Panc1 (cell line): ENCODE measurements around the gene KIF15. TPM values are rescaled to one million over a fixed set of nuclear protein-coding genes. Genes with fewer than 3 reads are reported as not detected.

Experiments used
- ATAC-seq: fragments of 200-7000 bp; cut with Tn5 transposase; 2 replicates; pipeline ENCODE4 v1.9.1; 2020; ENCODE audit warnings: mild to moderate bottlenecking, moderate library complexity
- BruUV-seq: library from RNA; stranded (reverse); fragments of 400-500 nt; replicated peaks from 2 replicates; lab custom pipeline; 2021; lab: Mats Ljungman, UMichigan
- CTCF ChIA-PET: fragments of 300-600 bp; sonication (Branson Sonifier 250); formaldehyde crosslinking; loops from one replicate; lab custom pipeline; 2022; ENCODE audit warnings: antibody characterized with exemption; lab: Charles Lee
- POLR2A ChIA-PET: fragments of 300-600 bp; sonication (Branson Sonifier 250); formaldehyde crosslinking; loops from one replicate; lab custom pipeline; 2022; ENCODE audit warnings: antibody characterized with exemption; lab: Charles Lee
- DNase-seq: peaks from one replicate; pipeline ENCODE4 v3.0.0-alpha.2; 2010; ENCODE audit warnings: low read depth, low spot score
- H3K27ac ChIP-seq: 2 replicates; pipeline ENCODE4 v1.5.1; 2011; ENCODE audit warnings: mild to moderate bottlenecking, low read length, inconsistent platforms
- H3K27me3 ChIP-seq: fragments of 200-500 bp; sonication (Bioruptor generic); 2 replicates; pipeline ENCODE4 v1.6.0; 2014; ENCODE audit warnings: low read length, inconsistent platforms; ENCODE audit not compliant: control insufficient read depth, insufficient read depth
- H3K36me3 ChIP-seq: fragments of 200-500 bp; sonication (Bioruptor generic); 2 replicates; pipeline ENCODE4 v1.5.1; 2014; ENCODE audit warnings: inconsistent platforms, mild to moderate bottlenecking, low read length, moderate library complexity; ENCODE audit not compliant: control insufficient read depth, insufficient read depth
- H3K4me1 ChIP-seq: 2 replicates; pipeline ENCODE4 v1.5.1; 2011; ENCODE audit warnings: inconsistent platforms, mild to moderate bottlenecking, low read length, moderate library complexity; ENCODE audit not compliant: control insufficient read depth, insufficient read depth
- H3K4me3 ChIP-seq, 2 experiments: 2 replicates each; pipeline ENCODE4 v1.5.1; 2011 to 2012; ENCODE audit warnings: low read depth in 2 of 2, low read length in 2 of 2, mild to moderate bottlenecking in 2 of 2, inconsistent platforms in 1 of 2, moderate library complexity in 1 of 2
- H3K9me3 ChIP-seq: fragments of 200-500 bp; sonication (Bioruptor generic); 2 replicates; pipeline ENCODE4 v1.5.1; 2014; ENCODE audit warnings: low read depth, mild to moderate bottlenecking, inconsistent platforms, low read length, moderate library complexity; ENCODE audit not compliant: control insufficient read depth, insufficient read depth
- POLR2AphosphoS5 ChIP-seq: IDR thresholded peaks from 2 replicates; pipeline ENCODE4 v1.6.1; 2012; ENCODE audit warnings: mild to moderate bottlenecking, low read depth, low read length, moderate library complexity
- REST ChIP-seq, 2 experiments: IDR thresholded peaks; 2 replicates each; pipeline ENCODE4 v1.6.1; 2011 to 2012; ENCODE audit warnings: low read depth in 2 of 2, control low read depth in 1 of 2, low read length in 1 of 2, mild to moderate bottlenecking in 1 of 2, moderate library complexity in 1 of 2; ENCODE audit not compliant: insufficient read depth in 1 of 2
- SIN3A ChIP-seq: IDR thresholded peaks from 2 replicates; pipeline ENCODE4 v1.6.1; 2012; ENCODE audit warnings: low read depth, mild to moderate bottlenecking, low read length, moderate library complexity, borderline replicate concordance; ENCODE audit not compliant: insufficient read depth
- TCF7L2 ChIP-seq: IDR thresholded peaks from 2 replicates; pipeline ENCODE4 v1.6.1; 2011; ENCODE audit warnings: mild to moderate bottlenecking, low read depth, low read length, inconsistent platforms
- in situ Hi-C: cut with HindIII; loops from 2 replicates; pipeline ENCODE4 v1.10.0; 2016; ENCODE audit warnings: low sequenced_read_pairs, low pct_unique_long_range_greater_than_20kb
- intact Hi-C: fragments of 100-400 bp; cut with micrococcal nuclease; formaldehyde crosslinking; loops from one replicate; pipeline ENCODE4 v1.10.0; 2022; ENCODE audit not compliant: unreplicated experiment
- total RNA-seq: library from RNA; stranded (reverse); gene quantifications from one replicate; pipeline ENCODE4 v1.2.1, GENCODE V29; 2021; ENCODE audit not compliant: unreplicated experiment
- TF ChIP-seq, protein P1 (sequence below): fragments of 450-650 bp; IDR thresholded peaks from 2 replicates; pipeline ENCODE4 v1.5.1; 2017; ENCODE audit warnings: mild to moderate bottlenecking

Gene KIF15
- total RNA-seq, 1 experiment from 2014 or later: 12.2 TPM

DNA sequence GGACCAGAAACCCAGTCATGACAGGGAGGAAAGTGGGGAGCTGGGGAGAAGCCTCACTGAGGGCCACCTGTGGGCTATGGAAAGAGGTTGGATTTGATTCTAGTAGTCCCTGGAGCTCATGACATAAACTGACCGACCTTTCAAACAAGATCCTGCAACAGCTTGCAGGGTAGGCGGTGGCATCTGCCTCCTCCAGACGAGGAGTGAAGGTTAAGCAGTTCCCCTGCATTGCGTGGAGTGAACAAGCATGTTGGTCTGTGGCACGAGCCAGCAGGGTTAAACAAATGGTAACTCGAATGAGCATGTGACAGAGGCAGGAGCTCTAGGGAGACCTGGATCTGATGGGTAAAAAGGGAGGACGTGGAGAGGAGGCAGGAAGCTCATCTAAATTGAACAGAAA, 125.5 kb downstream of the KIF15 start:
- no peaks in the 10 kb centered on the region for H3K36me3 ChIP-seq
- H3K27me3 ChIP-seq: no peaks in the 10 kb centered on the region
- TF ChIP-seq TCF7L2 (no peak), POLR2AphosphoS5 (no peak), SIN3A (no peak), REST (IDR thresholded peaks at IDR 0.05; ENCODE audit: insufficient read depth in 1 of 2, low read depth in 2 of 2, low read length in 1 of 2) (no peak)
- TF ChIP-seq, protein P1, sequence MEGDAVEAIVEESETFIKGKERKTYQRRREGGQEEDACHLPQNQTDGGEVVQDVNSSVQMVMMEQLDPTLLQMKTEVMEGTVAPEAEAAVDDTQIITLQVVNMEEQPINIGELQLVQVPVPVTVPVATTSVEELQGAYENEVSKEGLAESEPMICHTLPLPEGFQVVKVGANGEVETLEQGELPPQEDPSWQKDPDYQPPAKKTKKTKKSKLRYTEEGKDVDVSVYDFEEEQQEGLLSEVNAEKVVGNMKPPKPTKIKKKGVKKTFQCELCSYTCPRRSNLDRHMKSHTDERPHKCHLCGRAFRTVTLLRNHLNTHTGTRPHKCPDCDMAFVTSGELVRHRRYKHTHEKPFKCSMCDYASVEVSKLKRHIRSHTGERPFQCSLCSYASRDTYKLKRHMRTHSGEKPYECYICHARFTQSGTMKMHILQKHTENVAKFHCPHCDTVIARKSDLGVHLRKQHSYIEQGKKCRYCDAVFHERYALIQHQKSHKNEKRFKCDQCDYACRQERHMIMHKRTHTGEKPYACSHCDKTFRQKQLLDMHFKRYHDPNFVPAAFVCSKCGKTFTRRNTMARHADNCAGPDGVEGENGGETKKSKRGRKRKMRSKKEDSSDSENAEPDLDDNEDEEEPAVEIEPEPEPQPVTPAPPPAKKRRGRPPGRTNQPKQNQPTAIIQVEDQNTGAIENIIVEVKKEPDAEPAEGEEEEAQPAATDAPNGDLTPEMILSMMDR: no peak
- BruUV-seq: no TSS peak
- peaks cover 8% of the 10 kb centered on the region; the same call in 1 of the 2 replicates for H3K4me1 ChIP-seq
- ChIA-PET POLR2A (interaction anchor here (0.5 kb wide), 1 partner anchor 9 kb away, joined by 3 read pairs; no protein-coding TSS in a partner anchor), CTCF (no interaction called here)
- in situ Hi-C loops: no loop called here
- intact Hi-C loops: no loop called here
- ATAC-seq (no peak), DNase-seq (no peak)
- H3K27ac ChIP-seq: peak overlapping the region; percentile 31; the same call in 1 of the 2 replicates
- no peaks in the 10 kb centered on the region for H3K9me3 ChIP-seq
- no peak overlapping the region for H3K4me3 ChIP-seq

DNA sequence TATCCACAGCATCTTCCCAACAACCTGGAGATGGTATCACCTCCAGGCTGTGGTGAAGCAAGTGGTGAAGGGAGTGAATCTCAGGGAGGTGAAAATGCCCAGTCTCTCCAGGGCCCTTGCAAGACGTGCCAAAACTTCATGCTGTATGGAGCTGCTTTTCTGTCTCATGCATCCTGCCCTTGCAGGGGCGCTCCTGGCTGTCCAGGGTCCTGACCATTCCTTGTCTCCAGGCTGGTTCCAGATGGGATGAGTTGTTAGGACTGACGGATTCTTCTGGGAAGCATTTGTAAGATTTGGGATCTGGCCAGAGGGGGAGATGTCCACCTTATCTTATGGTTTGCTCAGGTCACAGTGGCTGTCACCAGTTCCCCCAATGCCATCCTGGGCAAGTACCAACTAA, 128.7 kb downstream of the KIF15 start:
- CTCF ChIA-PET: no interaction called here
- no peak for DNase-seq
- no peak overlapping the region for H3K27ac ChIP-seq
- H3K4me1 ChIP-seq: no peaks in the 10 kb centered on the region; the same call in 1 of the 2 replicates
- no TSS peak for BruUV-seq
- ATAC-seq: no peak
- H3K9me3 ChIP-seq: no peaks in the 10 kb centered on the region
- intact Hi-C loops (no loop called here), in situ Hi-C loops (no loop called here)
- H3K36me3 ChIP-seq: no peaks in the 10 kb centered on the region
- POLR2A ChIA-PET: no interaction called here
- H3K4me3 ChIP-seq: no peak overlapping the region
- no peaks in the 10 kb centered on the region for H3K27me3 ChIP-seq
- TF ChIP-seq, protein P1: no peak
- TF ChIP-seq REST (IDR thresholded peaks at IDR 0.05; ENCODE audit: insufficient read depth in 1 of 2, low read depth in 2 of 2, low read length in 1 of 2): peak; percentile 69 to 74; a peak in 3 of 4 replicates
